Fibroblast of peridontal ligament (primary cell): ENCODE results near the gene FAM184B.
"Not testable (repeated sequence)": the region's sequence is repeated elsewhere in the genome, so short reads cannot be mapped to it uniquely, and the experiment has no call there.

Source experiments
- DNase-seq: peaks from one replicate; pipeline ENCODE4 v3.0.0-alpha.2; 2010; ENCODE audit errors: extremely low read depth

FAM184B gene

GRCh38 chr4:17718471-17718870 is 63.0 kb downstream of the FAM184B start:
- no peak for DNase-seq

GRCh38 chr4:17717301-17717700 is 64.1 kb downstream of the FAM184B start:
- no peak for DNase-seq

GRCh38 chr4:17715511-17715910 is 65.9 kb downstream of the FAM184B start:
- DNase-seq: no peak

GRCh38 chr4:17713779-17714178 is 67.6 kb downstream of the FAM184B start:
- DNase-seq: no peak

- no peak for DNase-seq
These were observed 69.3 kb downstream of the FAM184B start for GRCh38 chr4:17712166-17712565.

- DNase-seq: not testable (repeated sequence)
These were observed 70.2 kb downstream of the FAM184B start for GRCh38 chr4:17711206-17711605.

- DNase-seq: no peak
These were observed 71.7 kb downstream of the FAM184B start for GRCh38 chr4:17709763-17710068.

GRCh38 chr4:17708992-17709762 is 72.2 kb downstream of the FAM184B start:
- no peak for DNase-seq

GRCh38 chr4:17707671-17708070 is 73.8 kb downstream of the FAM184B start:
- DNase-seq: no peak

- DNase-seq: no peak
These were observed 76.3 kb downstream of the FAM184B start for GRCh38 chr4:17705107-17705506.

- no peak for DNase-seq
These were observed 77.3 kb downstream of the FAM184B start for GRCh38 chr4:17704020-17704650.

- DNase-seq: no peak
These were observed 78.8 kb downstream of the FAM184B start for GRCh38 chr4:17702641-17703040.

GRCh38 chr4:17701882-17702281 is 79.5 kb downstream of the FAM184B start:
- DNase-seq: no peak

- DNase-seq: no peak
These were observed 80.1 kb downstream of the FAM184B start for GRCh38 chr4:17701138-17701839.

GRCh38 chr4:17699380-17699779 is 82.0 kb downstream of the FAM184B start:
- no peak for DNase-seq

- no peak for DNase-seq
These were observed 83.3 kb downstream of the FAM184B start for GRCh38 chr4:17698116-17698515.

GRCh38 chr4:17695341-17695740 is 86.1 kb downstream of the FAM184B start:
- DNase-seq: no peak

- DNase-seq: no peak
These were observed 86.9 kb downstream of the FAM184B start for GRCh38 chr4:17694552-17694951.

- DNase-seq: no peak
These were observed 90.5 kb downstream of the FAM184B start for GRCh38 chr4:17690898-17691297.

GRCh38 chr4:17690135-17690534 is 91.3 kb downstream of the FAM184B start:
- no peak for DNase-seq

- no peak for DNase-seq
These were observed 93.4 kb downstream of the FAM184B start for GRCh38 chr4:17688011-17688441.

- DNase-seq: no peak
These were observed 94.1 kb downstream of the FAM184B start for GRCh38 chr4:17687237-17687857.

- DNase-seq: not testable (repeated sequence)
These were observed 96.8 kb downstream of the FAM184B start for GRCh38 chr4:17684648-17685047.
